Fibroblast of skin of left quadriceps (primary cell): Measurements from ENCODE around the gene NVL.
"Not testable (repeated sequence)": the region's sequence is repeated elsewhere in the genome, so short reads cannot be mapped to it uniquely, and the experiment has no call there.

Experiments used
- DNase-seq, 2 experiments: peaks; one replicate each; pipeline ENCODE4 v3.0.0-alpha.2; 2013; ENCODE audit warnings: low read depth in 2 of 2

NVL gene

DNA sequence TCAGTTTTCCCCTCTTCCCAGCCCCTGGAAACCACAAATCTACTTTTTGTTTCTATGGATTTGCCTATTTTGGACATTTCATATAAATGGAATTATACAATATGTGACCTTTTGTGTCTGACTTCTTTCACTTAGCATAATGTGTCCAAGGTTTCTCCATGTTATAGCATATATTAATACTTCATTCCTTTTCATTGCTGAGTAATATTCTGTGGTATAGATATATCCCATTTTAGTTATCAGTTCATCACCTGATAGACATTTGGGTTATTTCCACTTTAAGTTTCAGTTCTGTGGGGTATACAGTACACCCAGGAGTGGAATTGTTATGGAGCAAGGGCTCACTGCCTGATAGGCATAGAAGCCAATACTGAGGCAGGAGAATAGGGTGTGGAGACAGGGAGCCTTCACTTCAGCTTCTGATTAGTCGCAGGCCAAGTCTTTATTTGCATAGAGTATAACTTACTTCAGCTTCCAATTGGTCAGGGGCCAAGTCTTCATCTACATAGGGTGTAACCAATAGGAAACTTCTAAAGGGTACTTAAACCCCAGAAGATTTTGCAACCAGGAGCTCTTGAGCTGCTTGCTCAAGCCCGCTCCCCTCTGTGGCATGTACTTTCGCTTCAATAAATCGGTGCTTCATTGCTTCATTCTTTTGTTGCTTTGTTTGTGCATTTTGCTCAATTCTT, 8.3 kb upstream of the NVL start:
- no peak for DNase-seq

DNA sequence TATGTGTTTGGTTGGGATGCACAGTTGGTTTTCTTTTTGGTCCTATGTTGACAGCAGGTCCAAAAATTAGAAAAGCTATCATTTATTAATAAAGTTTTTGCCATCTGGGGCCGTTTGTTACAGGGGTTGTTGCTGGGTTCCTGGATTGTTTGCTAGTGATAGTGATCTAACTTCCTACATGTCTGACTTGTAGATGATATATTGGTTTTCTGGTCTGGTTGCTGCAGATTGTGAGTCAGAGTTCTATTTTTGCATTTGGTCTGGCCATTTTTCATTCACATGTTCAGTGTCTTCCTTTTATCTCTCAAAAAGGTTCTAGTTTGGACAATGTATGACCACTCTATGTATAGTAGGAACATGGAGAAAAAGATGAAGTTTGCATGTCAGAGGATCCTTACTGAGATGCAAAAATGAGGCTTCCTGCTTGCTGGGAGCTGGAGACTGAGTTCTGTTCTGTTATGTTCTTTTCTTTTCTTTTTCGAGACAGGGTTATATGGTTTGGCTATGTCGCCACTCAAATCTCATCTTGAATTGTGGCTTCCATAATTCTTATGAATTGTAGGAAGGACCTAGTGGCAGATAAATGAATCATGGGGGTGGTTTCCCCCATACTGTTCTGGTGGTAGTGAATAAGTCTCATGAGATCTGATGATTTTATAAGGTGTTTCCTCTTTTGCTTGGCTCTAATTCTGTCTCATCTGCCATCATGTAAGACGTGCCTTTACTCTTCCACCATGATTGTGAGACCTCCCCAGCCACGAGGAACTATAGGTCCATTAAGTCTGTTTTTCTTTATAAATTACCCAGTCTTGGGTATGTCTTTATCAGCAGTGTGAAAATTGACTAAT, 4.2 kb upstream of the NVL start:
- DNase-seq, result peak in 1 of 2 experiments; percentile 13

DNA sequence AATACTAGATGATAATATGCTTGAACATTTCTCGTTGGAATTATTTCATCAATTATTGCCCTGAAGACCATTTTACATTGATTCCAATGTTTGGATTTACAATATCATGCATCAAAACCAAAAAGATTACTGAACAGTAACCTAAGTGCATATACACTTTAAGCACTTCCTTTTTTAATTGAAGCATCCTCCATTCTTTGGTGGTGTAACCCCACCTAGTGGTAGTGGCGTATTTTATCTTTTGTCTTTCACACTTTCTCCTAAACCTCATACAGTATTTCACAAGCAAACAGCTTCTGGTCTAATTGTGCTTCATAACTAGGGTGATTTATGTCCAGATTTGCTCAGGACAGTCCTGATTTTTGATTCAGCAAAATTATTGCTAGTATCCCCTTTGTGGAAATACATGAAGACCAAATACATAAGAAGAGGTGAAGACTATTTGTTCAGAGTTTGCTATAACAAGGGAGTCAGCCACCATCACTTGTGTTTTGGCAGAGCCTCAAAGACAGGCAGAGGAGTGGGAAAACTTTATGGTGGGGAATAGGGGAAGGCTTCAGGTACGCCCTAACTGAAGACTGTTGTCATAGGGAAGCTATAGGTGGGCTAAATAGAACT, 3.4 kb upstream of the NVL start:
- peak in 1 of 2 experiments; percentile 35 for DNase-seq

DNA sequence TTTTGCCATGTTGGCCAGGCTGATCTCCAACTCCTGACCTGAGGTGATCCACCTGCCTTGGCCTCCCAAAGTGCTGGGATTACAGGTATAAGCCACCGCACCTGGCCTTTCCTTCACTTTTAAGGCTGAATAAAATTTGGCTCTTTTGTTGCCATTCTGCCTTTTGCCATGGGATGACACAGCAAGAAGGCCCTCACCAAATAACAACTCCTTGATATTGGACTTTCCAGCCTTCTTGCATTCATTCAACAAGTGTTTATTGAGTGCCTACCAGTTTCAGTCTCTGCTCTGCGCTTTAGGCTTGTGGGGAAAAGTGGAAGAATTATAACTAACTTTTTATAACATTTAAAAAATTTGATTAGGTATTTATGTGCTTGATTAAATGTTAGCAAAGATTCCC, 1.9 kb upstream of the NVL start:
- no peak for DNase-seq

DNA sequence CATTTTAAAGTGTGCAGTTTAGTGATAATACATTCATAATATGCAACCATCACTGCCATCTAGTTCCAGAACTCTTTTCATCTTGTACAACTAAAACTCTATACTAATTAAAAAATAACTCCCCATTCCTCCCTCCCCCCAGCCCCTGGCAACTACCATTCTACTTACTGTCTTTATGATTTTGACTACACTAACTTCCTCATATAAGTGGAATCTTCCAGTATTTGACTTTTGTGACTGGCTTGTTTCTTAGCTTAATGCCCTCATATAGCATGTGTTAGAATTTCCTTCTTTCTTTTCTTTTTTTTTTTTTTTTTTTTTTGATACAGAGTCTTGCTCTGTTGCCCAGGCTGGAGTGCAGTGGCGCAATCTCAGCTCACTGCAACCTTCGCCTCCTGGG, 1.4 kb upstream of the NVL start:
- no peak for DNase-seq

DNA sequence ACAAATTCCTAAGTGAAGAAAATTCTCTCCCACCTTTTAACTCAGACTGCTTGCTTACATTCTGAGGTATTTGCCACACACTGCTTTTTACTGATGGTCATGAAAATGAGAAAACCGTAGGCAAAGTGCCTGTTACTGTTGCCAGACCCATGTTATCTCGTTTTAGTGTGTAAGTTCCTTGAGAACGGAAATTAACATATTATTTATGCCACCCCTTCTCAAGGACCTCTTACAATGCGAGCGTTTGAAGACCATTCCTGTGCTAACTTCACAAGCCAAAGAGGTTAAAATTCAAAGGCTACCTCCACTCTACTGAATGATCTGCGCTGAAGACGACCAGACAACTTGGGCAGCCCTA, 509 bp downstream of the NVL start:
- no peak for DNase-seq

DNA sequence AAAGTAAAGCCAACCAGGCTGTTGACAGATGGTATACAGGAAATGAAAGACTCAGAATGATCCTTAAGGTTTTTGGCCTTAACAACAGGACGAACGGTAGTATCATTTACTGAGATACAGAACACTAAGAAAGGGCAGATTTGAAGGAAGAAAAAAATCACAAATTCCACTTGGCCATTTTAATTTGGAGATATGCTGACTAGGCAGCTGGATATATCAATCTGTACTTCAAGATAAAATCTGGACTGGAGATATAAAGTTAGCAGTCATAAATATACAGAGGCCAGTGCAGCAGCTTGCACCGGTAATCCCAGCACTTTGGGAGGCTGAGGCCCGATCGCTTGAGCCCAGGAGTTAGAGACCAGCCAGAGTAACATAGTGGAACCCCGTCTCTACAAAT, 1.3 kb downstream of the NVL start:
- DNase-seq, result no peak

DNA sequence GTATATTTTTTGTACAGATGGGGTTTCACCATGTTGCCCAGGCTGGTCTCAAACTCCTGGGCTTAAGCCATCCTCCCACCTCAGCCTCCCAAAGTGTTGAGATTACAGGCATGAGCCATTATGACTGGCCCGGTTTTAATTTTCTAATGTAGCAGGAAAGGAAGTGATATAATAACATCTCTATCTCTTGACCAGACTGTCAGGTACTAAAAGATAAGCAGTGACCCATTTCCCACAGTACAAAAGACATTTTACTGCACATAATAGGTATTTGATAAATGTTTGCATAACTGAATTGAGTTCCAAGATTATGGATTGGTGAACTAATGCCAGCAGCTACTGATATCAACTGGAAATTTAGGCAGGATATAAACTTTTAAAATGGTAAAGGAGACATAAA, 4.0 kb downstream of the NVL start:
- DNase-seq, result no peak

DNA sequence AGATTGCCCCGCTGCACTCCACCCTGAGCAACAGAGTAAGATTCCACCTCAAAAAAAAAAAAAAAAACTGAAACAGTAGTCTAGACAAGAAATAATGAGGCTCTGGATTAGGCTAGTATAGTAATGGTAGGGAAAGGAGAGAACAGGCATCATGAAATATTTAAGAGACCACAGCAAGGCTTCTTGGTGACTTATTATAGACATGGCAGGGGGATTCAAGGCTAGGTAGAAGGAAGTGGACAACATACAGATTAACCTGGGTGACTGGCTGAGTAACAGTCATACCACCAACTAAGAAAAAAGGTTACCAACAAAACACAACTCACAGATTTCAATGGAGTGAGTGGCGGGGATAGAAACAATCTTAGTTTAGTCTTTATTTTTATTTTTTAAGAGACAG, 8.3 kb downstream of the NVL start:
- DNase-seq, result no peak

DNA sequence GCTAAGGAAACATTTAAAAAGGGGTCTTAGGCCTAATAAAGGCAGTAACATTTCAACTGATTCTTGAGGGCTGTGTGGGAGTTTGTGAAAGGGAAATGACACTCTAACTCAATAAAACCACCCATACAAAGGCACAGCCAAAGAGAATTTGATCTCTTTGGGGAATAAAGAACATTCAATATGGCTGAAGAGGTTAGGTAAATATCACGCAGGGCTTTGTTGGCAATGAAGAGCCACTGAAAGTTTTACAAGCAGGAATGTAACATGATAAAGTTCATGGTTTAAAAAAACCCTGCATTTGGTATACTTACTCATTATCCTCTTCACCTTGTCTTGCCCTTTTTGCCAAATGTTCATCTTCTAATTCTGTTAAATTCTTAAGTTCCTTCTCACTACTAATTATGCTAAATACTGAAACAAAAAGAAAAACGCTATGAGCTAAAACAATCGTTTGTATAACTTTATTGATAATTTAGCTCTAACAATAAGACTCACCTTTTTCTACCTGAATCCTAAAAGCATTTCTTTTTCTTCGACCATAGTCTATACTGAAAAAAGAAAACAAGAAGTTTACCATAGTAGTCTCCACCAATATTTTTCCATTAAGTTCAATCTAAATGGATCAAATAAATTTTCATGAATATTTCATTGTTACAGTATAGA, 12.5 kb downstream of the NVL start:
- DNase-seq, result no peak

DNA sequence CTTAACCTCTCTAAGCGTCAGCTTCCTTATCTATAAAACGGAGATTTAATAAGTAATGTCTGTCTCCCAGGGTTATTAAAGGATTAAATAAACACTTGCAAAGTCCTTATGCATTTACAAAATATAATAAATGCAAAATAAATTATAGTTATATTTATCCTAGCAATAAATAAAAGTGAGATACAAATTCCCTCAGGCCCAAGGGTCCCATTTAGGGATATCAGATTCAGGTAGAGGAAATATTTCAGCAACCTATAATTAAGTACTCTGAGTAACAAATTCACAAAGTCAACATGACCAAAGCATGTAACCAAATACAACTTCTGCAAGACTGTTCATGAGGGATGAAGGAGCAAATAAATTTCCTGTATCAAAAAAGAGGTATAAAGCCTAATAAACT, 17.9 kb downstream of the NVL start:
- no peak for DNase-seq

DNA sequence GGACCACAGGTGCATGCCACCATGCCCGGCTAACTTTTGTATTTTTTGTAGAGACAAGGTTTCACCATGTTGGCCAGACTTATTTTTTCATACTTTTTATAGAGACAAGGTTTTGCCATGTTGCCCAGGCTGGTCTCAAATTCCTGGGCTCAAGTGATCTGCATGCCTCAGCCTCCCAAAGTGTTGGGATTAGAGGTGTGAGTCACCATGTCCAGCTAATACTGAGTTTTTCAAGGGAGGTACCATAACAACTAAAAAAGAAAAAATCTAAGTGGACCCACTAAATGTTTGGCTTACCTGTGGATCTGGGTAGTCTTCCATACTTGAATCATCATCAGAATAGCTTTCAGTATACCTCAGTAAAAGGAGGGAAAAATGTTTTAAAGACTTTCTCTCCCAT, 18.5 kb downstream of the NVL start:
- not testable (repeated sequence) for DNase-seq

DNA sequence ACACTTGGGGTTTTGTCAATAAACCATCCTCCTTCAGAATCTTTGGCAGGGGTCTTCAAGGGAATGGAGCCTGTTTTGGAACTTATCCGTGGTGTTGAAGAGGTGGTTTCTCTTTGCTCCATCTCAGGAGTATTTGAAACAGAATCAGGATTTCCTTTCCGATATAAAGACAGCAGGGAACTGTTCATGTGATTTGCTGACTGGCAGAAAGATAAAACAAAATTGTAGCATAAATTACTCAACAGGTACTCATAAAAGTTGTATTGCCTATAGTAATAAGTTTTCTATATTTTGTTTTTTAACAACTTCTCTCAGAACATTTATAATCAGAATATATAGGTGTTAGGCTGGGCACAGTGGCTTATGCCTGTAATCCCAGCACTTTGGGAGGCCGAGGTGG, 21.9 kb downstream of the NVL start:
- DNase-seq, result no peak

DNA sequence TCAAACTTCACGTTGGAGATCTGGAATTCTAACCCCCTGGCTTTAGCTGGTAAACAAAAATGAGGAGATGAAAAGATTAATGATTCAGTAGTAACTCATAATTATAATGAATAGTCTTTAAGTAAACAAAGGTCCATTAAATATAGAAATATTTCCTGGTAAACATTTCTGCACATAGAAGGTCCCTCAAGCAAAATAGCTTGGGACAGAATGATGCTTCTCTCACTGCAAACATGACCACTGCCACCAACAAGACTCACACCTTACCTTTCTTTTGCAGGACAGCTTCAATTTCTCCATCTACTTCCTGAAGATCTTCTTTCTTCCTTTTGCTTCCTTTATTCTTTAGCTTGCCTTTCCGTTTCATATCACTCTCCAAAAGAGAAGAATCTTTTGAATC, 25.2 kb downstream of the NVL start:
- DNase-seq, result no peak

DNA sequence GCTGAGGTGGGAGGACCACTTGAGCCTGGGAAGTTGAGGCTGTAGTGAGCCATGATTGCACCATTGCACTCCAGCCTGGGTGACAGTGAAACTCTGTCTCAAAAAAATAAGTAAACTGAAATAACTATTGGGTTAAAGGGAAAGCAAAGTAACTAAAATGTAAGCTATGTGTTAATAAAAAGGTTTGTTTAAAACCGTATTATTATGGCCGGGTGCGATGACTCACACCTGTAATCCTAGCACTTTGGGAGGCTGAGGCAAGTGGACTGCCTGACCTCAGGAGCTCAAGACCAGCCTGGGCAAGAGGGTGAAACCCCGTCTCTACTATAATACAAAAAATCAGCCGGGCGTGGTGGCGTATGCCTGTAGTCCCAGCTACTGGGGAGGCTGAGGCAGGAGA, 27.0 kb downstream of the NVL start:
- DNase-seq, result no peak

DNA sequence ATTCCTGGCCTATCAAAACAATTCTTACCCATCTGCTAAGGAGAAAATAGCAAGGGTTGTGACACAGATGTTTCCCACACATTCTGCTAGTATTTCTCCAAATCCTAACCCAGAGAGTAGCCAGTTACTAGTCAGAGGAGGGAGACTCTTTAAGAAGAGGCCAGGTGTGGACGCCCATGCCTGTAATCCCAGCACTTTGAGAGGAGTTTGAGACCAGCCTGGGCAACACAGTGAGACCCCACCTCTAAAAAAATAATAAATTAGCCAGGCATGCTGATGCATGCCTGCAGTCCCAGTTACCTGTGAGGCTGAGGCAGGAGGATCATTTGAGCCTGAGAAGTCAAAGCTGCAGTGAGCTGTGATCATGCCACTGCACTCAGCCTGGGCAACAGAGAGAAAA, 28.6 kb downstream of the NVL start:
- no peak for DNase-seq

DNA sequence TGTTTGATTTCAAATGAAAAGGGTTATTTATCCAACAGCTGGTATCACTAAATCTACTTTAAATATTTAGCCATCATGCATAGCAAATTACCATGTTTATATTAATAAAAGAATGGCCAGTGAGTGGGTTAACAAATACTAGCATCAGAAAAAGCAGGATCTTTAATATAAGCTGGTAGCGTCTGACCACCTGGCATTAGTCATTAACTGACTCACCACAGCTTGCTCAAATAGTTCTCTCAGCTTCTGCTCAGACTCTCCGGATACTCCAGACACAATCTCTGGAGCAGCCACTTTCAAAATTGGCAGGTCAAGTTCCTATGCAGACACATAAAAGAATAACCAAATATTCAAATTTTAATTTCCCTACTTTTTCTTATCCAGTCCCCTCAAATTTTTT, 29.6 kb downstream of the NVL start:
- DNase-seq, result peak; percentile 24 to 31

DNA sequence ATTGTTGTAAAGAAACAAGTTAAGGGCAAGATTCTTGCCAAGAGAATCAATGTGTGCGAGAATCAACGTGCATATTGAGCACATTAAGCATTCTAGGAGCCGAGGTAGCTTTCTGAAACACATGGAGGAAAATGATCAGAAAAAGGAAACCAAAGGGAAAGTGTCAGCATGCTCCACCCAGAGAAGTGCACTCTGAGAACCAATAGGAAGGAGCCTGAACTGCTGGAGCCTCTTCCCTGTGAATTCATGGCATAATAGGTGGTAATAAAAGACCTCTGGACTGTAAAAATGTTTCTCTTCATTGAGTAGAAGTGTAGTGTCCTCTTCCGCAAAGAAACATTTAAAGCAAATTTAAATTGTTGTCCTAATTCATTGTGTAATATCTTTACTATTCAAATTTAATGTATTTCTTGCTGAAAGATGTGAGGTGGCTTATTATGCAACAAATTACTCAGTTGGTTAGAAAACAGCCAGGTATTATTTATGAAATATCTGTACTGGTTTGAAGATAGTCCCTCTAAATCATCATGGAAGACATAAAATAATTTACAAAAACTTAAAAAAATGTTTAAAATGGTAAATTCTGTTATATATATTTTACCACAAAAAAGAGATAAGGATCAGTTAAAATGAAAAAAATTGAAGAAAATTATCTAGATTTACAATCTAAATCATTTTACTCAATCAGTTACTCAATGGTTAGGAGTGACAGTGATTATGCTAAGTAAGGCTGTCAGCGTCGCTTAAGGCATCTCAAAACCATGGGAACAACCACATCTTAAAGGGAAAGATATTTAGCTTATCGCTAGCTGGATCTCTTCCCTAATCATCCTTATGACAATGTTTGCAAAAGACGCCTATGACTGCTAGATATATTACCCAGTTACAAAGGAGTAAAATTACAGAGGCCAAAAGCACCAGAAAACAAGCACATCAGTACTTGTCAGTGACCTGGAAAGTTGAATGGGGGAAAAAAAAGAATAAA, 31.3 kb downstream of the NVL start:
- DNase-seq, result no peak

DNA sequence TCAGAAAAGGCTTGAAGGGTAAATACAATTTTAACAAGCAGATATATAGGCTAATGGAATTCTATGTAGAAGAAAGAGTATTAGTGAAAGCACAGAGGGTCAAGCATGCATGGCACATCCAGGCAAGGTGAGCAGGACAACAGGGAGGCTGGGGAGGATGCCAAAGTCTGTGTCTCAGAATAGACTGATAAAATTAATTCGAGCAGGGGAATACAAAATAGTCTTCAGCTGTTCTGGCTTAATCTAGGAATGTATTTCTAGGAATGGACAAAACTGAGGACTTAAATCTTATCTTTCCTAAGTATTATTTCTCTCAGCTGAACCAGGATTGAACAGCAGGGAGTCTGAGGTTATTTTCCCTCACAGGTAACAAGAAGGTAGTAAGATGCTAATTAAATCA, 35.2 kb downstream of the NVL start:
- no peak for DNase-seq

DNA sequence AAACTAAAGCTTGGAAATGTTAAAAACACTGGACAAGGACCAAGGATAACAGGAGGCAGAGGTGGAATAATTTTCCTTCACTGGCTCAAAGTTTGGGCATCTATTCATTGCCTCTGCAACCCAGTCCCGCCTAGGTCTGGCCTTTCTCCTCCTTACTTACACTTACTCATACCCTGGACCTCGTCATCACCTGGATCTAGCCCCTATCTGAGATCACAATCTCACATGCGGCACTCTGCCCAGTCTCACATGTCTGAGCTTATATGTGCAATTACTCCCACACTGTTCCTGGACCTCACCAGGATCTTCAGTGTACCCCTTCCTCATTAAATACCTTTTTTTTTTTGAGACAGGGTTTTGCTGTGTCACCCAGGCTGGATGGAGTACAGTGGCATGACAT, 37.6 kb downstream of the NVL start:
- DNase-seq, result no peak

DNA sequence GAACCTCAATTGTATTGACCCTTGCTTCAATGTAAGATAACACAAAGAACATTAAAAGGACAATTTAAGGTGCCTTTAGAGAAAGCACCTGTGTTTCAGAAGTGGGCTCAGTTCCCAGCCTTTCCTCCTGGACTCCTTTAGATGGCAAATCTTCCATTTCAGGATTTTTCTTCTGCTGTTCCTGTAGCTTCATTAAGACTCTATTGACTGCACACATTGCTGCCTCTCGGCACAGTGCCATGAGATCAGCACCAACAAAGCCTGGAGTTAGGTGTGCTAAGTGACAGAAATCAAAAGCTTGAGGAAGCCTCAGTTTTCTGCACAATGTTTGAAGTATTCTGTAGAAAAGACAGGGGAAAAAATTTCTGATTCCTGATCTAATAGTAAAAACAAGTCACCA, 40.6 kb downstream of the NVL start:
- DNase-seq, result no peak
